CD8-positive, alpha-beta memory T cell (primary cell): ENCODE results near the gene CTRL. TPM values are rescaled to one million over a fixed set of nuclear protein-coding genes. Genes with fewer than 3 reads are reported as not detected.

Experiments
- CTCF ChIA-PET: fragments of 350-600 bp; sonication (Branson Sonifier 250); formaldehyde crosslinking; loops from one replicate; lab custom pipeline; 2021; ENCODE audit warnings: antibody characterized with exemption; lab: Charles Lee
- POLR2A ChIA-PET: fragments of 350-600 bp; sonication (Branson Sonifier 250); formaldehyde crosslinking; loops from one replicate; lab custom pipeline; 2021; ENCODE audit warnings: antibody characterized with exemption; lab: Charles Lee
- DNase-seq, 5 donors: peaks; one replicate each; pipeline versions ENCODE4 v3.0.0 to v3.0.0-alpha.2; 2020 to 2022; ENCODE audit warnings: mixed read lengths in 1 of 5
- H3K27ac ChIP-seq: one replicate; pipeline ENCODE4 v1.7.0; 2013; ENCODE audit warnings: low read depth, mild to moderate bottlenecking, low read length, moderate library complexity
- H3K27me3 ChIP-seq: 2 replicates; pipeline ENCODE4 v1.7.0; 2013; ENCODE audit warnings: low read length, mild to moderate bottlenecking; ENCODE audit not compliant: insufficient read depth, poor library complexity, severe bottlenecking
- H3K36me3 ChIP-seq: 2 replicates; pipeline ENCODE4 v1.7.0; 2013; ENCODE audit warnings: mild to moderate bottlenecking, low read length, moderate library complexity; ENCODE audit not compliant: insufficient read depth
- H3K4me1 ChIP-seq: 2 replicates; pipeline ENCODE4 v1.7.0; 2013; ENCODE audit warnings: mild to moderate bottlenecking, low read length, moderate library complexity; ENCODE audit not compliant: insufficient read depth
- H3K4me3 ChIP-seq: 2 replicates; pipeline ENCODE4 v1.7.0; 2013; ENCODE audit warnings: mild to moderate bottlenecking, low read length
- H3K9me3 ChIP-seq: 2 replicates; pipeline ENCODE4 v1.7.0; 2013; ENCODE audit warnings: mild to moderate bottlenecking, low read length
- H3K27ac Mint-ChIP-seq, 8 donors: one replicate each; pipeline ENCODE4 v1.8.0; 2020 to 2021; ENCODE audit warnings: mixed read lengths in 8 of 8, mild to moderate bottlenecking in 6 of 8, inconsistent platforms in 3 of 8, moderate library complexity in 3 of 8
- H3K27me3 Mint-ChIP-seq, 2 donors: one replicate each; pipeline ENCODE4 v1.8.0; 2020 to 2021; ENCODE audit warnings: mixed read lengths in 2 of 2, mild to moderate bottlenecking in 1 of 2, moderate library complexity in 1 of 2
- H3K36me3 Mint-ChIP-seq, 3 donors: one replicate each; pipeline ENCODE4 v1.8.0; 2020 to 2021; ENCODE audit warnings: mixed read lengths in 3 of 3, inconsistent platforms in 1 of 3, mild to moderate bottlenecking in 1 of 3
- H3K4me1 Mint-ChIP-seq, 3 donors: one replicate each; pipeline ENCODE4 v1.8.0; 2020 to 2021; ENCODE audit warnings: mixed read lengths in 3 of 3, inconsistent platforms in 1 of 3, mild to moderate bottlenecking in 1 of 3
- H3K4me3 Mint-ChIP-seq, 7 donors: one replicate each; pipeline ENCODE4 v1.8.0; 2020 to 2021; ENCODE audit warnings: mixed read lengths in 7 of 7, mild to moderate bottlenecking in 6 of 7, moderate library complexity in 4 of 7, inconsistent platforms in 2 of 7
- H3K9me3 Mint-ChIP-seq, 5 donors: one replicate each; pipeline ENCODE4 v1.8.0; 2020 to 2022; ENCODE audit warnings: mixed read lengths in 5 of 5, mild to moderate bottlenecking in 3 of 5, moderate library complexity in 2 of 5, inconsistent platforms in 1 of 5
- polyA plus RNA-seq: library from polyadenylated mRNA; unstranded; fragments of 300-500 nt; fragmentation: Illumina TruSeq; gene quantifications from one replicate; pipeline ENCODE4 v1.2.3, GENCODE V29; 2021
- total RNA-seq, 2 experiments: library from RNA; stranded (reverse); gene quantifications; one replicate each; pipeline ENCODE4 v1.2.3, GENCODE V29; 2021

CTRL gene
- total and polyA plus RNA-seq, 3 experiments from 2014 or later, result 1.5 to 4.9 (median 4.1) TPM

GRCh38 chr16:67971111-67971510, 39.4 kb upstream of the CTRL start:
- Histone ChIP-seq H3K4me3 (no peak overlapping the region), H3K27ac (no peak overlapping the region), H3K9me3 (no peaks in the 10 kb centered on the region), H3K27me3 (no peaks in the 10 kb centered on the region), H3K4me1 (peaks cover 17% of the 10 kb centered on the region), H3K36me3 (no peaks in the 10 kb centered on the region)
- no peak for DNase-seq
- peak overlapping the region in 3 of 8 donors; percentile 12 to 75 (median 26) for H3K27ac Mint-ChIP-seq
- ChIA-PET POLR2A (no interaction called here), CTCF (interaction anchor here (1.0 to 1.6 kb wide), 2 partner anchors 23 to 70 kb away, joined by 3 to 5 read pairs; no protein-coding TSS in a partner anchor)
- H3K4me1 Mint-ChIP-seq, result peaks cover 20 to 23% (median 22%) of the 10 kb centered on the region in 3 donors
- H3K36me3 Mint-ChIP-seq, result peaks cover 0 to 4% (median 0%) of the 10 kb centered on the region in 3 donors
- H3K9me3 Mint-ChIP-seq, result no peaks in the 10 kb centered on the region
- H3K4me3 Mint-ChIP-seq, result peak overlapping the region in 4 of 7 donors; percentile 42 to 88 (median 52)
- peaks cover 0 to 2% of the 10 kb centered on the region in 2 donors for H3K27me3 Mint-ChIP-seq

GRCh38 chr16:67969254-67970039, 37.8 kb upstream of the CTRL start:
- Histone ChIP-seq H3K27ac (peak overlapping the region; percentile 67), H3K4me3 (peak overlapping the region; percentile 81), H3K36me3 (no peaks in the 10 kb centered on the region), H3K27me3 (no peaks in the 10 kb centered on the region), H3K9me3 (no peaks in the 10 kb centered on the region), H3K4me1 (peaks cover 17% of the 10 kb centered on the region)
- Mint-ChIP-seq H3K36me3 (peaks cover 0 to 4% (median 0%) of the 10 kb centered on the region in 3 donors), H3K4me1 (peaks cover 20 to 29% (median 29%) of the 10 kb centered on the region in 3 donors), H3K4me3 (peak overlapping the region; percentile 83 to 99 (median 92)), H3K9me3 (no peaks in the 10 kb centered on the region), H3K27ac (peak overlapping the region; percentile 51 to 98 (median 90)), H3K27me3 (no peaks in the 10 kb centered on the region)
- DNase-seq, result peak in 2 of 5 donors; percentile 18 to 34
- ChIA-PET POLR2A (interaction anchor here (1.0 to 1.8 kb wide), 2 partner anchors 19 to 34 kb away, joined by 3 to 7 read pairs; no protein-coding TSS in a partner anchor), CTCF (interaction anchor here (1.2 to 1.9 kb wide), 3 partner anchors 29 to 85 kb away, joined by 3 to 6 read pairs (median 4); partner anchors contain the start of gene NRN1L)

- POLR2A ChIA-PET, result interaction anchor here (1.0 to 1.8 kb wide), 2 partner anchors 19 to 33 kb away, joined by 3 to 7 read pairs; no protein-coding TSS in a partner anchor
- no peaks in the 10 kb centered on the region for H3K36me3 ChIP-seq
These were observed 37.0 kb upstream of the CTRL start, which contains the start of gene SLC12A4 for GRCh38 chr16:67968400-67969253. Gene SLC12A4, minus strand, starts transcription at chr16:67968637. Its CDS starts 84 bp downstream, at chr16:67968553.

GRCh38 chr16:67967958-67968399, 36.3 kb upstream of the CTRL start:
- CTCF ChIA-PET, result interaction anchor here (1.5 to 1.9 kb wide), 2 partner anchors 73 to 84 kb away, joined by 3 to 6 read pairs; partner anchors contain the start of gene NRN1L
- H3K27ac ChIP-seq, result peak overlapping the region; percentile 54

More at GRCh38 chr16:67968400-67969253, 37.0 kb upstream of the CTRL start, which contains the start of gene SLC12A4:
- Mint-ChIP-seq H3K27me3 (no peaks in the 10 kb centered on the region), H3K4me1 (peaks cover 20 to 32% (median 30%) of the 10 kb centered on the region in 3 donors), H3K4me3 (peak within 1 kb of the TSS; percentile 83 to 99 (median 96)), H3K9me3 (no peaks in the 10 kb centered on the region), H3K36me3 (peaks cover 0 to 4% (median 0%) of the 10 kb centered on the region in 3 donors), H3K27ac (peak within 1 kb of the TSS; percentile 81 to 98 (median 94))
- Histone ChIP-seq H3K27ac (peak within 1 kb of the TSS; percentile 67), H3K9me3 (no peaks in the 10 kb centered on the region), H3K4me3 (peak within 1 kb of the TSS; percentile 81), H3K4me1 (peaks cover 17% of the 10 kb centered on the region), H3K27me3 (no peaks in the 10 kb centered on the region)
- peak; percentile 84 to 90 (median 86) for DNase-seq
- CTCF ChIA-PET, result interaction anchor here (1.2 to 1.9 kb wide), 3 partner anchors 28 to 84 kb away, joined by 3 to 6 read pairs (median 4); partner anchors contain the start of gene NRN1L

GRCh38 chr16:67967183-67967957, 35.7 kb upstream of the CTRL start:
- Histone ChIP-seq H3K27me3 (no peaks in the 10 kb centered on the region), H3K9me3 (no peaks in the 10 kb centered on the region)

More at GRCh38 chr16:67967958-67968399, 36.3 kb upstream of the CTRL start:
- Histone ChIP-seq H3K36me3 (no peaks in the 10 kb centered on the region), H3K27me3 (no peaks in the 10 kb centered on the region), H3K4me1 (peaks cover 17% of the 10 kb centered on the region), H3K4me3 (peak overlapping the region; percentile 81), H3K9me3 (no peaks in the 10 kb centered on the region)
- H3K36me3 Mint-ChIP-seq, result peaks cover 0 to 6% (median 0%) of the 10 kb centered on the region in 3 donors
- H3K9me3 Mint-ChIP-seq, result no peaks in the 10 kb centered on the region
- no peaks in the 10 kb centered on the region for H3K27me3 Mint-ChIP-seq
- peaks cover 20 to 32% (median 30%) of the 10 kb centered on the region in 3 donors for H3K4me1 Mint-ChIP-seq
- H3K4me3 Mint-ChIP-seq, result peak overlapping the region; percentile 83 to 97 (median 96)
- DNase-seq, result peak in 3 of 5 donors; percentile 16 to 34 (median 25)
- peak overlapping the region; percentile 2 to 95 (median 92) for H3K27ac Mint-ChIP-seq
- POLR2A ChIA-PET, result interaction anchor here (1.8 kb wide), 1 partner anchor 32 kb away, joined by 7 read pairs; no protein-coding TSS in a partner anchor

GRCh38 chr16:67966549-67967182, 35.0 kb upstream of the CTRL start:
- Histone ChIP-seq H3K4me3 (peak overlapping the region; percentile 81), H3K4me1 (peaks cover 17% of the 10 kb centered on the region), H3K27ac (no peak overlapping the region), H3K9me3 (no peaks in the 10 kb centered on the region), H3K36me3 (peaks cover 6% of the 10 kb centered on the region), H3K27me3 (no peaks in the 10 kb centered on the region)
- peaks cover 22 to 32% (median 30%) of the 10 kb centered on the region in 3 donors for H3K4me1 Mint-ChIP-seq
- no peak for DNase-seq
- no peaks in the 10 kb centered on the region for H3K9me3 Mint-ChIP-seq
- H3K27me3 Mint-ChIP-seq, result no peaks in the 10 kb centered on the region
- peaks cover 0 to 16% (median 0%) of the 10 kb centered on the region in 3 donors for H3K36me3 Mint-ChIP-seq
- ChIA-PET CTCF (interaction anchor here (1.0 to 1.4 kb wide), 2 partner anchors 25 to 84 kb away, joined by 4 to 5 read pairs; no protein-coding TSS in a partner anchor), POLR2A (interaction anchor here (1.0 kb wide), 1 partner anchor 31 kb away, joined by 4 read pairs; no protein-coding TSS in a partner anchor)
- H3K27ac Mint-ChIP-seq, result peak overlapping the region in 5 of 8 donors; percentile 74 to 95 (median 91)
- peak overlapping the region; percentile 83 to 97 (median 96) for H3K4me3 Mint-ChIP-seq

More at GRCh38 chr16:67967183-67967957, 35.7 kb upstream of the CTRL start:
- Mint-ChIP-seq H3K27ac (peak overlapping the region; percentile 2 to 95 (median 92)), H3K27me3 (no peaks in the 10 kb centered on the region), H3K36me3 (peaks cover 0 to 9% (median 0%) of the 10 kb centered on the region in 3 donors), H3K4me3 (peak overlapping the region; percentile 83 to 97 (median 96)), H3K9me3 (no peaks in the 10 kb centered on the region), H3K4me1 (peaks cover 22 to 32% (median 30%) of the 10 kb centered on the region in 3 donors)
- peak in 2 of 5 donors; percentile 29 to 46 for DNase-seq
- Histone ChIP-seq H3K4me1 (peaks cover 17% of the 10 kb centered on the region), H3K27ac (peak overlapping the region; percentile 54), H3K4me3 (peak overlapping the region; percentile 81), H3K36me3 (no peaks in the 10 kb centered on the region)
- ChIA-PET CTCF (interaction anchor here (1.0 to 1.9 kb wide), 3 partner anchors 25 to 83 kb away, joined by 3 to 6 read pairs (median 5); partner anchors contain the start of gene NRN1L), POLR2A (interaction anchor here (1.0 kb wide), 1 partner anchor 32 kb away, joined by 4 read pairs; no protein-coding TSS in a partner anchor)
